GM12891 (cell line): ENCODE results near the gene ZFYVE1.

Source experiments
- POLR2A ChIP-seq: IDR thresholded peaks from 2 replicates; pipeline ENCODE4 v1.6.1; 2011; ENCODE audit warnings: low read depth, low read length, control low read depth
- TAF1 ChIP-seq: IDR thresholded peaks from 2 replicates; pipeline ENCODE4 v1.6.1; 2011; ENCODE audit warnings: low read depth, low read length, control low read depth

- TF ChIP-seq POLR2A (no peak), TAF1 (no peak)
These were observed 64.0 kb downstream of the ZFYVE1 start for GRCh38 chr14:72962829-72963312.
